Measurements from ENCODE around the gene PCDH10.

PCDH10 gene

DNA sequence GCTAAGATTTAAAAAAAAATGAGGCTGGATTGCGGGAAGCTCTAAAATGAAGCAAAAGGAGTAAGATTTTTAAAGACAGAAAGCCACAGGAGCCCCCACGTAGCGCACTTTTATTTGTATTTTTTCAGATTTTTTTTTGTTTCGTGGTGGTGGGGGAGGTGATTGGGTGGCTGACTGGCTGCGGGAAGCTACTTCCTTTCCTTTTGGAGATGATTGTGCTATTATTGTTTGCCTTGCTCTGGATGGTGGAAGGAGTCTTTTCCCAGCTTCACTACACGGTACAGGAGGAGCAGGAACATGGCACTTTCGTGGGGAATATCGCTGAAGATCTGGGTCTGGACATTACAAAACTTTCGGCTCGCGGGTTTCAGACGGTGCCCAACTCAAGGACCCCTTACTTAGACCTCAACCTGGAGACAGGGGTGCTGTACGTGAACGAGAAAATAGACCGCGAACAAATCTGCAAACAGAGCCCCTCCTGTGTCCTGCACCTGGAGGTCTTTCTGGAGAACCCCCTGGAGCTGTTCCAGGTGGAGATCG is 908 bp downstream of the PCDH10 start:
- DNase-seq, result no peak

- no peak for DNase-seq
Observed at GRCh38 chr4:133150486-133151340, 1.6 kb downstream of the PCDH10 start.

GRCh38 chr4:133151341-133151690 is 2.2 kb downstream of the PCDH10 start:
- DNase-seq, result no peak

DNA sequence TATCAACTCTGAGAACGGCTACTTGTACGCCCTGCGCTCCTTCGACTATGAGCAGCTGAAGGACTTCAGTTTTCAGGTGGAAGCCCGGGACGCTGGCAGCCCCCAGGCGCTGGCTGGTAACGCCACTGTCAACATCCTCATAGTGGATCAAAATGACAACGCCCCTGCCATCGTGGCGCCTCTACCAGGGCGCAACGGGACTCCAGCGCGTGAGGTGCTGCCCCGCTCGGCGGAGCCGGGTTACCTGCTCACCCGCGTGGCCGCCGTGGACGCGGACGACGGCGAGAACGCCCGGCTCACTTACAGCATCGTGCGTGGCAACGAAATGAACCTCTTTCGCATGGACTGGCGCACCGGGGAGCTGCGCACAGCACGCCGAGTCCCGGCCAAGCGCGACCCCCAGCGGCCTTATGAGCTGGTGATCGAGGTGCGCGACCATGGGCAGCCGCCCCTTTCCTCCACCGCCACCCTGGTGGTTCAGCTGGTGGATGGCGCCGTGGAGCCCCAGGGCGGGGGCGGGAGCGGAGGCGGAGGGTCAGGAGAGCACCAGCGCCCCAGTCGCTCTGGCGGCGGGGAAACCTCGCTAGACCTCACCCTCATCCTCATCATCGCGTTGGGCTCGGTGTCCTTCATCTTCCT is 2.7 kb downstream of the PCDH10 start:
- no peak for DNase-seq

GRCh38 chr4:133152330-133152821 is 3.3 kb downstream of the PCDH10 start:
- DNase-seq, result no peak

GRCh38 chr4:133152831-133153481 is 3.9 kb downstream of the PCDH10 start:
- DNase-seq, result no peak

DNA sequence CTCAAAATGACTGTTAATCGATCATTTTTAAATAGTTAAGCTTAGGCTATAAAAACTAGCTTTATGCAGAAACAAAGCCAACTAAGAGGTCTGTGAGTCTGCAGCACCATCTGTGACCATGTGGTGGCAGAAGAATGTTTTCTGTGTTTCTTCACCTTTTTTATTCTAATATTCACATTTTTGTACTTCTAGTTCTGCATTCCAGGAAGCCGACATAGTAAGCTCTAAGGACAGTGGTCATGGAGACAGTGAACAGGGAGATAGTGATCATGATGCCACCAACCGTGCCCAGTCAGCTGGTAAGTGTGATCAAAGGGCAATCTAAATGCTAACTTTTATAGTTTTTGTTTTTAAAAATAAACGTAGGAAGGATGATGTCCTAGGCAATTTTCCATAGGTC is 5.6 kb downstream of the PCDH10 start:
- peak in 1 of 3 donors; percentile 10 for DNase-seq

DNA sequence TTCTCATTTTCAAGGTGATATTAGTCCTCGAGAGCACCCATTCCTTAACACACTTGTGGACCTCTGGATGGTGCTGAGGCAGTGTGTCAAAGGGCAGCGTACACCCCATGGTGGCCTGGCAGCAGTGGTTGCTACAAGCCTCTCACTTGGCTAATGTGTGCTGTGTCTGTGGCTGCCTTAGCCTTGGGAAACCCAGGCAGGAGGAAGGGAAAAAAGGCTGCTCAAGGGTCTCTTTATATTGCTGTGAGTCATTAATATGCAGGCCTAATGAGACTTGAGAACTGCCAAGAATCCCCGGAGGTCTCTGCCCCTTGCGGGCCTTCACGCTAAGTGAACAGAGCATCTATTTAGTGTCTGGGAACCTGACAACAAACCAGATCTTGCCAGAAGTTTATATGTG is 7.0 kb downstream of the PCDH10 start:
- DNase-seq, result no peak

DNA sequence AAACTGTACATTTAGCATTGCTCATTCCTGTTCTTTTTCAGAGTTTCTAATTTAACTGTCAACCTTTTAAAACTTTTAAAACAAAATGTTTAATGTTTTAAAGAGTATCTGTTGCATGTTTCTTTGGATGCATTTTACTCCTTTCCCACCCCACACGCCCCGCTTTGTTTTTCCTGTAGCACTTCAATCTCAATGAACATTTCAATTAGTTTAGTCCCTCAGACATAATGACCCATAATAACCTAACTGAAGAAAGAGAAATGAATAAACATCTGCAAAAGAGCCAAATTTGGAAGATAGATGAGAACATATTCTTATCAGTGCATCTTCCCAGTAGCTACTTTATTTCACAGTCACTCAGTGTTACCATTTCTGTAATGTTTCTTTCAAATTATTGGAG is 7.5 kb downstream of the PCDH10 start:
- DNase-seq, result no peak

DNA sequence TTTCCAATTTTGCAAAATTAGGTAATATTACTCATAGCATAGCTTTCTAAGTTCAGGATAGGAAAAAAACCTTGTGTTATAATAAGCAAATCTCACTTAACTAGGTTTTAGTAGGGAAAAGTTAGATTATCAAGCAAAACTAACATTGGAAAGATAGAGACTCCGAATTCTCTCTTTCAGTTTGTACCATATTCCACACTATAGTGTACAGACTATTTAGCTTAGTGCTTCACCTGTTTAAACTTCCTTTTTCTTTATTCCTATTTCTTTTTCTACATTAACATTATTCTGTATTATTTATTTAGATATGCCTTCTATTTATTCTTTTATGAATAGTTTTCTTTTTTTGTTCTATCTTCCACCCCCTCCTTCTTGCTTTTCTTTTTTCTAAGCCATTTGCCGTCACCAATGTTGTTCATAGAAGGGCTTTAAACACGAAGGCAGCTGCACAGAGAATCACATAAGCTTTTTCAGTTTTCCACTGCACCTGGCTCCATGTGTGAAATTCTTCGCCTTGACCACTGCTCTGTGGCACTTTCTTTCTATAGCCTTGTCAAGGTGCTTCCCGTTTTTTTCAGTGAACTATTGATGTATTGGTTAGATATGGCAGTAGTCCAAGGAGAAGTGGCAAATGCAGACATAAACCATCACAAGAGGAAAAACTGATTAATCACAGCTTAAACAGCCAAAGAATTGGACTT is 8.5 kb downstream of the PCDH10 start:
- DNase-seq, result no peak

DNA sequence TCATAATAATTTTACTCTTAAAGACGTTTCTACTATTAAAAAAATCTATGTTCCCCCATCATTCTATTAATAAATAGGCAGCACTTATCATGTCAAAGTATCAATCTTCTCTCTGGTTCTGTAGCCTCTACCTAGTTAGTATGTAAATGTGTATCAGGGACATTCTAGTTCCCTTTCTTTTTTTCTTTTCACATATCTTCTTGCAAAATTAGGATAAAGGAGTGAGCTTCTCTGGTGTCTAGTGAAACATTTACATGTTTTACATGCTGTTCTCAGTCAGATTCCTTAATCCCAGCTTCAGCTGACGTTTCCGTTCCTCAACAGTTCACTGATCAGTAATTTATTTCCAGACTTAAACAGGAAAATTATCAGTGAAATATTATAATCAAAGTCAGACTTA is 11.8 kb downstream of the PCDH10 start:
- DNase-seq, result no peak

- DNase-seq, result no peak
Observed at GRCh38 chr4:133161570-133162295, 12.6 kb downstream of the PCDH10 start.

GRCh38 chr4:133162941-133163340 is 13.8 kb downstream of the PCDH10 start:
- DNase-seq, result no peak

- no peak for DNase-seq
Observed at GRCh38 chr4:133178956-133179355, 29.9 kb downstream of the PCDH10 start.

GRCh38 chr4:133186210-133186609 is 37.1 kb downstream of the PCDH10 start:
- no peak for DNase-seq

DNA sequence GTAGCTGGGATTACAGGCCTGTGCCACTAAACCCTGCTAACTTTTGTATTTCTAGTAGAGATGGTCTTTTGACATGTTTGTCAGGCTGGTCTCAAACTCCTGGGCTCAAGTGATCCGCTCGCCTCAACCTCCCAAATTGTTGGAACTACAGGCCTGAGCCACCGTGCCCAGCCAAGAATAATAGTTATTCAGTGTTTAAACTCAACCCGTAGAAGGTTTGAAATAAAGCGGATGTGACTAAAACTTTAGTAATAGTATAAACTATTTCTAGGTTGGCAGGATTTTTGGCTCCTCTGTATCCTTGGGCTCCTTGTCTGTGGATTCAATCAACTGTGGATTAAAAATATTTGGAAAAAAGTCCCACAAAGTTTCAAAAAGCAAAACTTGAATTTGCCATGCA is 37.8 kb downstream of the PCDH10 start:
- peak in 1 of 3 donors; percentile 16 for DNase-seq

- DNase-seq, result peak in 1 of 3 donors; percentile 20
Observed at GRCh38 chr4:133188433-133189146, 39.5 kb downstream of the PCDH10 start.

GRCh38 chr4:133189147-133189517 is 40.0 kb downstream of the PCDH10 start:
- no peak for DNase-seq

- DNase-seq, result peak in 1 of 3 donors; percentile 5
Observed at GRCh38 chr4:133190098-133190497, 41.0 kb downstream of the PCDH10 start.

- DNase-seq, result peak in 1 of 3 donors; percentile 14
Observed at GRCh38 chr4:133208694-133209285, 59.7 kb downstream of the PCDH10 start.

DNA sequence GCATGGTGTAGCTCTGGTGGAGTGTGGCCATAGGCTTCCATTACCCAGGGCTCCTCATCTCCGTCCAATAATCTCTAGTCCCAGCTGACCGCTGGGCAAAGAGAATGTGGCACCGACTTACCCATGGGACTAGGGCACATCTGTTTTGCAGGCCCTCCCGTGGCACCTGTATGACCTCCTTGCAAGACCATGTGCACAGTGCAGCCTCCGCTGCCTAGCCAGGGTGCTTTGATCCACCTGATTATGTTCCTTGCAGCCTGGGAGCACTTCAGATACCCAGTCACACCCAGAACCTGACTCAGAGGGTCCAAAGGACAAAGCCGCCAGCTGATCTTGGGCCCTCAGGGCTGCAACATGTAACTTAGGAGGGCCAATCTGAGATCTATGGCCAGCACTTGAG is 84.8 kb downstream of the PCDH10 start:
- no peak for DNase-seq
